ENCODE results near the gene RSRP1.

DNA sequence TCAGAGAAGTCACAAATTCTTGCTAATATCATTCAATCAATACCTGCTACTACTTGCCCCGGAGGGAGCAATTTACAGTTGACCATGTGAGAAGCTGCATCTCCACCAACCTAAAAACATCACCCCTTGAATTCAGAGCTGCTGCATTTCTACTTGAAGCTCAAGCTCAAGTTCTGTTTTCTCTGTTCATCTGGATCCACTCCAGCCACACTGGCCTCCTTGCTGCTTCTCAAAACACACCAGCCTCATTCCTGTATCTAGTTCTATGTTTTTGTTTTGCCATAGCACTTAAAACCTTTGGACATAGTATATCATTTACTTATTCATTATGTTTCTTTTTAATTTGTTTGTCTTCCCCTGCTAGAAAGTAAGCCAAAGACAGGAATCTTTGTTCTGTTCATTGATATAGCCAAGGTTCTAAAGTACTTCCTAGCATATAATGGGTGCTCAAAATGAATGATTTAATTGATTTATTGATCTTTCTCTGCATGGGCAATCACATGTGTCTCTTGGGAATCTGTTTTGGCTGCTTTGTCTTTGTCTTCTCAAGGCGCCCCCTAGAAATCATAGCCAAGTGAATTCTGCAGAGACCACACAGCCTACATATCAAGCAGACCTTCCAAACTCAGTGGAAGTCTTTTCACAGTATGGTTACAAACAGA, 38.6 kb downstream of the RSRP1 start:
- TF ChIP-seq CTCF (IDR thresholded peaks at IDR 0.05; ENCODE audit: poor library complexity) (no peak), EZH2phosphoT487 (IDR thresholded peaks at IDR 0.05; ENCODE audit: low read depth, severe bottlenecking, unreplicated experiment) (no peak), EZH2 (IDR thresholded peaks at IDR 0.05; ENCODE audit: borderline replicate concordance) (no peak)

Data from hepatocyte (in vitro differentiated cells).